IPS-NIHi7 (cell line): Measurements from ENCODE around the gene LHFPL2.
"Not testable (repeated sequence)": the region's sequence is repeated elsewhere in the genome, so short reads cannot be mapped to it uniquely, and the experiment has no call there.

Experiments used
- DNase-seq: peaks from one replicate; pipeline ENCODE4 v3.0.0; 2012; ENCODE audit warnings: mixed read lengths; ENCODE audit errors: extremely low spot score

The LHFPL2 gene

GRCh38 chr5:78620119-78620518, 28.5 kb downstream of the LHFPL2 start:
- not testable (repeated sequence) for DNase-seq

GRCh38 chr5:78618303-78618702, 30.3 kb downstream of the LHFPL2 start:
- no peak for DNase-seq

GRCh38 chr5:78615697-78616096, 32.9 kb downstream of the LHFPL2 start:
- DNase-seq = no peak

GRCh38 chr5:78614816-78615215, 33.8 kb downstream of the LHFPL2 start:
- DNase-seq = no peak

GRCh38 chr5:78613756-78614155, 34.8 kb downstream of the LHFPL2 start:
- DNase-seq = no peak

GRCh38 chr5:78613151-78613533, 35.4 kb downstream of the LHFPL2 start:
- DNase-seq = no peak

- no peak for DNase-seq
These were observed 36.1 kb downstream of the LHFPL2 start for GRCh38 chr5:78612227-78613150.

GRCh38 chr5:78611126-78611605, 37.4 kb downstream of the LHFPL2 start:
- DNase-seq = peak; percentile 75

GRCh38 chr5:78610636-78611035, 37.9 kb downstream of the LHFPL2 start:
- no peak for DNase-seq

- DNase-seq = no peak
These were observed 38.4 kb downstream of the LHFPL2 start for GRCh38 chr5:78610163-78610583.

GRCh38 chr5:78607864-78608263, 40.7 kb downstream of the LHFPL2 start:
- DNase-seq = no peak

GRCh38 chr5:78606241-78606640, 42.3 kb downstream of the LHFPL2 start:
- no peak for DNase-seq

- no peak for DNase-seq
These were observed 43.0 kb downstream of the LHFPL2 start for GRCh38 chr5:78605611-78606010.

GRCh38 chr5:78604689-78605285, 43.8 kb downstream of the LHFPL2 start:
- DNase-seq = no peak

- no peak for DNase-seq
These were observed 44.9 kb downstream of the LHFPL2 start for GRCh38 chr5:78603636-78604175.

- DNase-seq = no peak
These were observed 46.2 kb downstream of the LHFPL2 start for GRCh38 chr5:78602400-78602799.

GRCh38 chr5:78601559-78602314, 46.8 kb downstream of the LHFPL2 start:
- DNase-seq = no peak

GRCh38 chr5:78600687-78601414, 47.7 kb downstream of the LHFPL2 start:
- DNase-seq = no peak

- DNase-seq = no peak
These were observed 49.6 kb downstream of the LHFPL2 start for GRCh38 chr5:78598973-78599372.

GRCh38 chr5:78597974-78598371, 50.6 kb downstream of the LHFPL2 start:
- DNase-seq = no peak
